ENCODE measurements around the gene AFMID.

The AFMID gene

GRCh38 chr17:78180083-78180482 lies 7.1 kb upstream of the AFMID start:
- no peak for DNase-seq (ENCODE audit: low read depth in 3 of 3)

GRCh38 chr17:78180508-78180907 lies 6.7 kb upstream of the AFMID start:
- DNase-seq (ENCODE audit: low read depth in 3 of 3), result no peak

- DNase-seq (ENCODE audit: low read depth in 3 of 3), result no peak
Measured at GRCh38 chr17:78182504-78182903, 4.7 kb upstream of the AFMID start.

- DNase-seq (ENCODE audit: low read depth in 3 of 3), result no peak
Measured at GRCh38 chr17:78183916-78184315, 3.2 kb upstream of the AFMID start.

- no peak for DNase-seq (ENCODE audit: low read depth in 3 of 3)
Measured at GRCh38 chr17:78184351-78184750, 2.8 kb upstream of the AFMID start.

GRCh38 chr17:78184868-78185267 lies 2.3 kb upstream of the AFMID start:
- DNase-seq (ENCODE audit: low read depth in 3 of 3), result no peak

- DNase-seq (ENCODE audit: low read depth in 3 of 3), result no peak
Measured at GRCh38 chr17:78185981-78186691, 1.0 kb upstream of the AFMID start.

GRCh38 chr17:78196716-78197115 lies 9.6 kb downstream of the AFMID start:
- no peak for DNase-seq (ENCODE audit: low read depth in 3 of 3)

GRCh38 chr17:78197147-78197832 lies 10.1 kb downstream of the AFMID start:
- DNase-seq (ENCODE audit: low read depth in 3 of 3), result no peak

- no peak for DNase-seq (ENCODE audit: low read depth in 3 of 3)
Measured at GRCh38 chr17:78200451-78200850, 13.3 kb downstream of the AFMID start.

- no peak for DNase-seq (ENCODE audit: low read depth in 3 of 3)
Measured at GRCh38 chr17:78202666-78203065, 15.5 kb downstream of the AFMID start.

- DNase-seq (ENCODE audit: low read depth in 3 of 3), result no peak
Measured at GRCh38 chr17:78204387-78205123, 17.4 kb downstream of the AFMID start.

GRCh38 chr17:78205124-78205775 lies 18.1 kb downstream of the AFMID start:
- no peak for DNase-seq (ENCODE audit: low read depth in 3 of 3)

GRCh38 chr17:78206298-78206697 lies 19.1 kb downstream of the AFMID start:
- DNase-seq (ENCODE audit: low read depth in 3 of 3), result no peak

GRCh38 chr17:78208486-78208885 lies 21.3 kb downstream of the AFMID start:
- DNase-seq (ENCODE audit: low read depth in 3 of 3), result no peak

- DNase-seq (ENCODE audit: low read depth in 3 of 3), result no peak
Measured at GRCh38 chr17:78210111-78210510, 22.9 kb downstream of the AFMID start.

- no peak for DNase-seq (ENCODE audit: low read depth in 3 of 3)
Measured at GRCh38 chr17:78211032-78211431, 23.9 kb downstream of the AFMID start.

- peak; percentile 81 to 85 (median 84) for DNase-seq (ENCODE audit: low read depth in 3 of 3)
Measured at GRCh38 chr17:78214016-78214705, 27.0 kb downstream of the AFMID start, which contains the start of gene BIRC5. BIRC5 (plus strand) TSS chr17:78214253; CDS start chr17:78214317, 64 bp downstream.

- no peak for DNase-seq (ENCODE audit: low read depth in 3 of 3)
Measured at GRCh38 chr17:78214706-78215061, 27.5 kb downstream of the AFMID start.

- DNase-seq (ENCODE audit: low read depth in 3 of 3), result no peak
Measured at GRCh38 chr17:78219396-78220150, 32.4 kb downstream of the AFMID start.

GRCh38 chr17:78223061-78223460 lies 35.9 kb downstream of the AFMID start:
- DNase-seq (ENCODE audit: low read depth in 3 of 3), result no peak
